OCI-LY1 (cell line): ENCODE results near the gene CDCA7L.

ENCODE experiments used
- H2AFZ ChIP-seq: fragments of 200-600 bp; sonication (generic), shearing (Covaris generic); 2 replicates; pipeline ENCODE4 v1.6.0; 2014; ENCODE audit warnings: antibody characterized with exemption, mild to moderate bottlenecking, low read length
- H3F3A ChIP-seq: fragments of 200-600 bp; sonication (generic), shearing (Covaris generic); 2 replicates; pipeline ENCODE4 v1.6.0; 2014; ENCODE audit warnings: mild to moderate bottlenecking, antibody characterized with exemption, low read length, moderate library complexity; ENCODE audit not compliant: insufficient read depth
- H3K27ac ChIP-seq: fragments of 200-600 bp; sonication (generic); 2 replicates; pipeline ENCODE4 v1.5.1; 2014; ENCODE audit warnings: low read length, mixed run types, mild to moderate bottlenecking, low read depth; ENCODE audit not compliant: poor library complexity, severe bottlenecking
- H3K27me3 ChIP-seq: fragments of 200-600 bp; sonication (generic); 2 replicates; pipeline ENCODE4 v1.6.0; 2014; ENCODE audit warnings: antibody characterized with exemption, mild to moderate bottlenecking, low read length, moderate library complexity; ENCODE audit not compliant: insufficient read depth
- H3K36me3 ChIP-seq: fragments of 200-600 bp; sonication (generic); 2 replicates; pipeline ENCODE4 v1.6.1; 2014; ENCODE audit warnings: mild to moderate bottlenecking, antibody characterized with exemption, low read length, moderate library complexity, mixed read lengths; ENCODE audit not compliant: insufficient read depth
- H3K4me1 ChIP-seq: fragments of 200-600 bp; sonication (generic); 2 replicates; pipeline ENCODE4 v1.5.1; 2014; ENCODE audit warnings: mild to moderate bottlenecking, low read length, moderate library complexity; ENCODE audit not compliant: insufficient read depth, severe bottlenecking
- H3K4me2 ChIP-seq: fragments of 200-600 bp; sonication (generic), shearing (Covaris generic); 2 replicates; pipeline ENCODE4 v1.6.1; 2014; ENCODE audit warnings: low read length
- H3K4me3 ChIP-seq: fragments of 200-600 bp; sonication (generic); 2 replicates; pipeline ENCODE4 v1.5.1; 2014; ENCODE audit warnings: low read length, low read depth, mild to moderate bottlenecking, mixed read lengths; ENCODE audit not compliant: poor library complexity, severe bottlenecking
- H3K79me2 ChIP-seq: fragments of 200-600 bp; shearing (Covaris generic); 2 replicates; pipeline ENCODE4 v1.6.1; 2016; ENCODE audit warnings: mixed run types, low read length, mixed read lengths; ENCODE audit not compliant: insufficient read depth
- H3K9ac ChIP-seq: fragments of 200-600 bp; sonication (generic), shearing (Covaris generic); 2 replicates; pipeline ENCODE4 v1.6.1; 2014; ENCODE audit warnings: mild to moderate bottlenecking, low read length, mixed read lengths
- H3K9me2 ChIP-seq: fragments of 200-600 bp; sonication (generic), shearing (Covaris generic); 2 replicates; pipeline ENCODE4 v1.6.1; 2014; ENCODE audit warnings: low read depth, mild to moderate bottlenecking, low read length, mixed read lengths
- H3K9me3 ChIP-seq: fragments of 200-600 bp; shearing (Covaris generic); 2 replicates; pipeline ENCODE4 v1.6.1; 2014; ENCODE audit warnings: low read length, mixed read lengths
- H4K20me1 ChIP-seq: fragments of 200-600 bp; sonication (generic), shearing (Covaris generic); 2 replicates; pipeline ENCODE4 v1.6.0; 2016; ENCODE audit warnings: mild to moderate bottlenecking, low read length; ENCODE audit not compliant: insufficient read depth
- EZH2 ChIP-seq: fragments of 200-600 bp; sonication (generic), shearing (Covaris generic); IDR thresholded peaks from 2 replicates; pipeline ENCODE4 v1.8.0; 2017; ENCODE audit warnings: borderline replicate concordance, mixed run types, mild to moderate bottlenecking, antibody characterized with exemption, low read length, moderate library complexity, mixed read lengths
- TF ChIP-seq, protein P1 (sequence below): fragments of 200-600 bp; sonication (generic), shearing (Covaris generic); IDR thresholded peaks from 2 replicates; pipeline ENCODE4 v1.5.1; 2017; ENCODE audit warnings: mild to moderate bottlenecking, antibody characterized with exemption, low read length, moderate library complexity, mixed read lengths

The CDCA7L gene

GRCh38 chr7:21926448-21926847, 19.3 kb downstream of the CDCA7L start:
- Histone ChIP-seq H3K9me2 (no peaks in the 10 kb centered on the region), H3K4me2 (no peak overlapping the region), H4K20me1 (no peaks in the 10 kb centered on the region), H3K27ac (no peak overlapping the region), H3K9me3 (no peaks in the 10 kb centered on the region), H3K4me3 (no peak overlapping the region), H3K27me3 (no peaks in the 10 kb centered on the region), H3K9ac (no peak overlapping the region), H2AFZ (no peak overlapping the region), H3F3A (no peaks in the 10 kb centered on the region), H3K4me1 (no peaks in the 10 kb centered on the region), H3K36me3 (no peaks in the 10 kb centered on the region; the same call in 1 of the 2 replicates), H3K79me2 (no peaks in the 10 kb centered on the region)
- TF ChIP-seq, protein P1, sequence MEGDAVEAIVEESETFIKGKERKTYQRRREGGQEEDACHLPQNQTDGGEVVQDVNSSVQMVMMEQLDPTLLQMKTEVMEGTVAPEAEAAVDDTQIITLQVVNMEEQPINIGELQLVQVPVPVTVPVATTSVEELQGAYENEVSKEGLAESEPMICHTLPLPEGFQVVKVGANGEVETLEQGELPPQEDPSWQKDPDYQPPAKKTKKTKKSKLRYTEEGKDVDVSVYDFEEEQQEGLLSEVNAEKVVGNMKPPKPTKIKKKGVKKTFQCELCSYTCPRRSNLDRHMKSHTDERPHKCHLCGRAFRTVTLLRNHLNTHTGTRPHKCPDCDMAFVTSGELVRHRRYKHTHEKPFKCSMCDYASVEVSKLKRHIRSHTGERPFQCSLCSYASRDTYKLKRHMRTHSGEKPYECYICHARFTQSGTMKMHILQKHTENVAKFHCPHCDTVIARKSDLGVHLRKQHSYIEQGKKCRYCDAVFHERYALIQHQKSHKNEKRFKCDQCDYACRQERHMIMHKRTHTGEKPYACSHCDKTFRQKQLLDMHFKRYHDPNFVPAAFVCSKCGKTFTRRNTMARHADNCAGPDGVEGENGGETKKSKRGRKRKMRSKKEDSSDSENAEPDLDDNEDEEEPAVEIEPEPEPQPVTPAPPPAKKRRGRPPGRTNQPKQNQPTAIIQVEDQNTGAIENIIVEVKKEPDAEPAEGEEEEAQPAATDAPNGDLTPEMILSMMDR, result no peak
- no peak for TF ChIP-seq EZH2

GRCh38 chr7:21923658-21924057, 22.0 kb downstream of the CDCA7L start:
- Histone ChIP-seq H3K27me3 (no peaks in the 10 kb centered on the region), H3K9me2 (no peaks in the 10 kb centered on the region), H3K36me3 (no peaks in the 10 kb centered on the region), H3K9me3 (no peaks in the 10 kb centered on the region), H3K9ac (no peak overlapping the region), H3K79me2 (no peaks in the 10 kb centered on the region), H3K27ac (no peak overlapping the region), H3K4me2 (no peak overlapping the region), H3K4me3 (no peak overlapping the region), H3F3A (no peaks in the 10 kb centered on the region), H4K20me1 (no peaks in the 10 kb centered on the region), H3K4me1 (no peaks in the 10 kb centered on the region), H2AFZ (no peak overlapping the region)
- TF ChIP-seq, protein P1, result no peak
- TF ChIP-seq EZH2, result no peak

- no peaks in the 10 kb centered on the region for H3K79me2 ChIP-seq
- no peaks in the 10 kb centered on the region for H3K36me3 ChIP-seq
- no peaks in the 10 kb centered on the region for H3K27me3 ChIP-seq
- no peaks in the 10 kb centered on the region for H3K9me3 ChIP-seq
- no peak overlapping the region for H3K4me3 ChIP-seq
- no peak overlapping the region for H3K9ac ChIP-seq
- no peak overlapping the region for H3K4me2 ChIP-seq
- H4K20me1 ChIP-seq, result no peaks in the 10 kb centered on the region
- no peaks in the 10 kb centered on the region for H3F3A ChIP-seq
- no peak overlapping the region for H2AFZ ChIP-seq
- H3K9me2 ChIP-seq, result no peaks in the 10 kb centered on the region
- TF ChIP-seq EZH2, result no peak
- TF ChIP-seq, protein P1, result no peak
- H3K4me1 ChIP-seq, result no peaks in the 10 kb centered on the region
- H3K27ac ChIP-seq, result no peak overlapping the region
These were observed 23.1 kb downstream of the CDCA7L start for GRCh38 chr7:21922605-21923004.
